ENCODE results near the gene PRPF40A. TPM values are rescaled to one million over a fixed set of nuclear protein-coding genes. Genes with fewer than 3 reads are reported as not detected.

The PRPF40A gene
- 71.1 and 83.9 TPM in 2 replicates for total RNA-seq

GRCh38 chr2:152717228-152718075 is at the start of gene PRPF40A:
Gene PRPF40A, minus strand, starts transcription at chr2:152717461. Its CDS starts 22 bp downstream, at chr2:152717439.

DNA sequence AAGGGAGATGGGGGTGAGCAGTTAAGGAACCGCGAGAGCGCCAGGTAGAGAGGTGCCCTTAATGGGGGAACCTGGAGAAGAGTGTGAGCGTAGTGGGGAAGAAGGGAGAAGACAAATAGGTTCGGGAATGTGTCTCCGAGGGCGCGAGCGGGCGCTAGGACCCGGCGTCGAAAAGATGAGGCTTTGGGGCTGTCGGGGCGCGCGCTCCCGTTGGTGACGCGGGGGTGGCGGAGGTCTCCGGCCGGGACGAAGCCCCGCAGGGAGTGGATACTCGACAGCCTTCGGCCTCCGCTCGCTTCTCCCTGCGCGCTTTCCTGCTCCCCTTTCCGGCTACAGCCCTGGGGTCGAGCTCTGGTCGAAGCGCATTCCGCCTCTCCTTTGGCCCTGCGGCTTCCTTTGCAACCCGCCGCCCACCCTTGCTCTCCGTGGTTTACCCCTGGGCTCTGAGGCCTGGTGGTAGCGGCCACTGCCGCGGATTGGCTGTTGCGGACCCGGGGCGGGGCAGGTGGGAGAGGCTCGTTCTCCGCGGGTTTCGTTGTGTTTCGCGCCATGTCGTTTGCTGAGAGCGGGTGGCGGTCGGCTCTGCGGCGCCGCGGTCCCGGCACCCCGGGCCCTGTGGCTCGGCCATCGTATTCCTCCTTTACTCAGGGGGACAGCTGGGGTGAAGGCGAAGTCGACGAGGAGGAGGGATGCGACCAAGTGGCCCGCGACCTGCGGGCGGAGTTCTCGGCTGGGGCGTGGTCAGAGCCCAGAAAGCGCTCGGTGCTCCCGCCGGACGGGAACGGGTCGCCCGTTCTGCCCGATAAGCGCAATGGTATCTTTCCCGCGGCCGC is 1.0 kb upstream of the PRPF40A start, which contains the start of gene ARL6IP6:
TSS of gene ARL6IP6 (plus strand) at position 545 of the 833 bp plus-strand sequence. CDS start at position 550, 5 bp downstream.

Other genes starting within 250 kb of the PRPF40A start
- 28.2 and 29.3 TPM in 2 replicates for gene ARL6IP6, start 1.2 kb upstream of the PRPF40A start, total RNA-seq

Measured in bronchus fibroblast of lung (primary cell).